ENCODE measurements around the gene ADGRG6. TPM values are rescaled to one million over a fixed set of nuclear protein-coding genes. Genes with fewer than 3 reads are reported as not detected.
"Not testable (repeated sequence)": the region's sequence is repeated elsewhere in the genome, so short reads cannot be mapped to it uniquely, and the experiment has no call there.

Gene ADGRG6
- total and polyA plus RNA-seq, 9 of the 15 experiments (the other 6 are each of a cell fraction or from before 2014, with no cell fraction given), result under 0.01 to 0.11 (median 0.05) TPM; not detected in 5

DNA sequence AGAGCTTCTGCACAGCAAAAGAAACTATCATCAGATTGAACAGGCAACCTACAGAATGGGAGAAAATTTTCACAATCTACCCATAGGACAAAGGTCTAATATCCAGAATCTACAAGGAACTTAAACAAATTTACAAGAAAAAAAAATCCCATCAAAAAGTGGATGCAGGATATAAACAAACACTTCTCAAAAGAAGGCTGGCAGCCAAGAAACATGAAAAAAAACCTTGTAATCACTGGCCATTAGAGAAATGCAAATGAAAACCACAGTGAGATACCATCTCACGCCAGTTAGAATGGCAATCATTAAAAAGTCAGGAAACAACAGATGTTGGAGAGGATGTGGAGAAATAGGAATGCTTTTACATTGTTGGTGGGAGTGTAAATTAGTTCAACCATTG is 152.4 kb downstream of the ADGRG6 start:
- H2AFZ ChIP-seq (ENCODE audit: low read depth, low read length); intact Hi-C loops (cut with micrococcal nuclease); ATAC-seq; H3K9ac ChIP-seq (ENCODE audit: insufficient read depth in 1 of 2, low read depth in 2 of 2, low read length in 2 of 2); in situ Hi-C loops (cut with MboI); H3K4me2 ChIP-seq (ENCODE audit: insufficient read depth, low read length); FAIRE-seq; BruUV-seq (replicated peaks); POLR2A ChIA-PET; CTCF ChIA-PET (ENCODE audit: low intra/inter-chr PET ratio); H3K9me1 ChIP-seq (ENCODE audit: control insufficient read depth, insufficient read depth, low read length); H3K79me2 ChIP-seq (ENCODE audit: control insufficient read depth, insufficient read depth, low read length); H3K27ac ChIP-seq (ENCODE audit: extremely low read depth, low read depth, low read length); H3K9me3 ChIP-seq (replicated peaks; ENCODE audit: control insufficient read depth, insufficient read depth, low read depth, low read length); H3K36me3 ChIP-seq (ENCODE audit: control insufficient read depth, insufficient read depth, low read length); H3K27me3 ChIP-seq (ENCODE audit: control insufficient read depth in 2 of 2, insufficient read depth in 2 of 2, low read length in 2 of 2); H3K4me3 ChIP-seq; H4K20me1 ChIP-seq (replicated peaks; ENCODE audit: control insufficient read depth, insufficient read depth, low read length); H3K4me1 ChIP-seq (replicated peaks in 1 of 2; ENCODE audit: control insufficient read depth in 2 of 2, insufficient read depth in 2 of 2, low read length in 2 of 2); DNase-seq (ENCODE audit: extremely low read depth in 1 of 4, low spot score in 3 of 4): not testable (repeated sequence)
- 0% methylated on average over 1 of the region's 1 CpG for WGBS (ENCODE audit: insufficient coverage, low coverage, missing lambda C conversion rate)

DNA sequence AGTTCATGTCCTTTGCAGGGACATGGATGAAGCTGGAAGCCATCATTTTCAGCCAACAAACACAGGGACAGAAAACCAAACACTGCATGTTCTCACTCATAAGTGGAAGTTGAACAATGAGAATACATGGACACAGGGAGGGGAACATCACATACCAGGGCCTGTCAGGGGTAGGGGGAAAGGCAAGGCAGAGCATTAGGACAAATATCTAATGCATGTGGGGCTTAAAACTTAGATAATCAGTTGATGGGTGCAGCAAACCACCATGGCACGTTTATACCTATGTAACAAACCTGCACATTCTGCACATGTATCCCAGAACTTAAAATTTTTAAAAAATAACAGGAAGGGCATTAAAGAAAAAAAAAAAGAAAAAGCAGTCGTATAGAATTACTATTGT is 153.0 kb downstream of the ADGRG6 start:
- H3K4me1 ChIP-seq (replicated peaks in 1 of 2; ENCODE audit: control insufficient read depth in 2 of 2, insufficient read depth in 2 of 2, low read length in 2 of 2); ATAC-seq; H3K27me3 ChIP-seq (ENCODE audit: control insufficient read depth in 2 of 2, insufficient read depth in 2 of 2, low read length in 2 of 2); H3K9me3 ChIP-seq (replicated peaks; ENCODE audit: control insufficient read depth, insufficient read depth, low read depth, low read length); H3K27ac ChIP-seq (ENCODE audit: extremely low read depth, low read depth, low read length); H3K4me3 ChIP-seq; in situ Hi-C loops (cut with MboI); BruUV-seq (replicated peaks); H3K4me2 ChIP-seq (ENCODE audit: insufficient read depth, low read length); H2AFZ ChIP-seq (ENCODE audit: low read depth, low read length); POLR2A ChIA-PET; H4K20me1 ChIP-seq (replicated peaks; ENCODE audit: control insufficient read depth, insufficient read depth, low read length); H3K9ac ChIP-seq (ENCODE audit: insufficient read depth in 1 of 2, low read depth in 2 of 2, low read length in 2 of 2); DNase-seq (ENCODE audit: extremely low read depth in 1 of 4, low spot score in 3 of 4); H3K36me3 ChIP-seq (ENCODE audit: control insufficient read depth, insufficient read depth, low read length); intact Hi-C loops (cut with micrococcal nuclease); FAIRE-seq; CTCF ChIA-PET (ENCODE audit: low intra/inter-chr PET ratio); H3K79me2 ChIP-seq (ENCODE audit: control insufficient read depth, insufficient read depth, low read length); H3K9me1 ChIP-seq (ENCODE audit: control insufficient read depth, insufficient read depth, low read length): not testable (repeated sequence)
- 0% methylated on average over 2 of the region's 2 CpGs for WGBS (ENCODE audit: insufficient coverage, low coverage, missing lambda C conversion rate)
